Activated CD4-positive, CD25-positive, alpha-beta regulatory T cell treated with anti-CD3 and anti-CD28 coated beads, Interleukin-2, amount 50 U/mL, for 72 hours (primary cell): ENCODE results near the gene ZNF280D.
"Not testable (repeated sequence)": the region's sequence is repeated elsewhere in the genome, so short reads cannot be mapped to it uniquely, and the experiment has no call there.

Experiments used
- DNase-seq: peaks from one replicate; pipeline ENCODE4 v3.0.0; 2021

Gene ZNF280D

GRCh38 chr15:56709502-56709901 lies 23.8 kb downstream of the ZNF280D start:
- DNase-seq: not testable (repeated sequence)

GRCh38 chr15:56699743-56700142 lies 33.6 kb downstream of the ZNF280D start:
- no peak for DNase-seq

GRCh38 chr15:56698270-56698669 lies 35.0 kb downstream of the ZNF280D start:
- no peak for DNase-seq

- DNase-seq: no peak
Observed at GRCh38 chr15:56693761-56694160, 39.5 kb downstream of the ZNF280D start.

- no peak for DNase-seq
Observed at GRCh38 chr15:56690733-56691132, 42.6 kb downstream of the ZNF280D start.

GRCh38 chr15:56683908-56684307 lies 49.4 kb downstream of the ZNF280D start:
- no peak for DNase-seq

GRCh38 chr15:56681113-56681512 lies 52.2 kb downstream of the ZNF280D start:
- DNase-seq: no peak

GRCh38 chr15:56679225-56679624 lies 54.1 kb downstream of the ZNF280D start:
- no peak for DNase-seq

- DNase-seq: no peak
Observed at GRCh38 chr15:56678571-56678970, 54.7 kb downstream of the ZNF280D start.

- DNase-seq: no peak
Observed at GRCh38 chr15:56677271-56677670, 56.0 kb downstream of the ZNF280D start.

GRCh38 chr15:56675930-56676329 lies 57.4 kb downstream of the ZNF280D start:
- no peak for DNase-seq

GRCh38 chr15:56674857-56675256 lies 58.5 kb downstream of the ZNF280D start:
- DNase-seq: no peak

GRCh38 chr15:56672721-56673120 lies 60.6 kb downstream of the ZNF280D start:
- no peak for DNase-seq

- no peak for DNase-seq
Observed at GRCh38 chr15:56667517-56667916, 65.8 kb downstream of the ZNF280D start.

GRCh38 chr15:56660943-56661342 lies 72.4 kb downstream of the ZNF280D start:
- DNase-seq: no peak

- no peak for DNase-seq
Observed at GRCh38 chr15:56659197-56659596, 74.1 kb downstream of the ZNF280D start.

- no peak for DNase-seq
Observed at GRCh38 chr15:56654624-56655023, 78.7 kb downstream of the ZNF280D start.

GRCh38 chr15:56654216-56654615 lies 79.1 kb downstream of the ZNF280D start:
- DNase-seq: no peak

- DNase-seq: no peak
Observed at GRCh38 chr15:56653787-56654186, 79.5 kb downstream of the ZNF280D start.

- no peak for DNase-seq
Observed at GRCh38 chr15:56653107-56653506, 80.2 kb downstream of the ZNF280D start.

- DNase-seq: no peak
Observed at GRCh38 chr15:56648311-56648710, 85.0 kb downstream of the ZNF280D start.

- DNase-seq: no peak
Observed at GRCh38 chr15:56640549-56640948, 92.8 kb downstream of the ZNF280D start.

GRCh38 chr15:56640127-56640526 lies 93.2 kb downstream of the ZNF280D start:
- no peak for DNase-seq

GRCh38 chr15:56639631-56640030 lies 93.7 kb downstream of the ZNF280D start:
- no peak for DNase-seq

- DNase-seq: no peak
Observed at GRCh38 chr15:56631765-56632164, 101.5 kb downstream of the ZNF280D start.
